ENCODE measurements around the gene OGG1.
"Not testable (repeated sequence)": the region's sequence is repeated elsewhere in the genome, so short reads cannot be mapped to it uniquely, and the experiment has no call there.

OGG1 gene

DNA sequence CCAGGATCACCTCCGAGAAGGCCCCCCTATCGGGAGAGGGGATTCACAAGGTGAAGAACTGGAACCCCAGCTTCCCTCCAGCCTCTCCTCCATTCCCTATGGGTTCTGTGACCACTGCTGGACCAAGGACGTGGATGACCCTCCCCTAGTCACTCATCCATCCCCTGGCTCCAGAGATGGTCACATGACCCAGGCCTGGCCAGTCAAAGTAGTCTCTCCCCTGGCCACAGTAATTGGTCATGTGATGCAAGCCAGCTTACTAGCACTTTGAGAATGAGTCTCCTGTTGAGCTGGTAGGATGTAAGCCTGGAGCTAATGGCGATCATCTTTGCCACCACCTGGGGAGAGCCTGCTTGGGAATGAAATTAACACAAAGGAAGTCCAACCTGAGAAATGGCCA lies 16.1 kb downstream of the OGG1 start:
- DNase-seq (ENCODE audit: low spot score), result no peak

DNA sequence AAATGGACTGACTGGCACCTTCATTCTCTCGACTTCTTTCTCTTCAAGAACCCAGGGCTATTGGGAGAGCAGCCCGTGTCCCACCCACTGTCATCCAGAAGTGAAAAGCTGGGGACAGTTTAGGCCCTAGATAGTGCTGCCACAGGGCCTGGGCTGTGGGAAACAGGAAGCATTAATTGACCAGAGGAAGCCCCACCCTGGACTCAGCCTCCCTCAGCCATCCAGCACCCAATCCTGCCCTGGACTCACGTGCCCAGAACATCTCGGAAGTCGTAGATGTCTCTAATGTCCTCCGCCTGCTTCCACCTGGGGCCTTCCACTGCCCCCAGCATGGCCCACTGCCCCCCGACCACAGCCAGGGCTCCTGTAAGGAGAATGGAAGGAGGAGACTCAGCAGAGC lies 17.7 kb downstream of the OGG1 start:
- DNase-seq (ENCODE audit: low spot score), result no peak

DNA sequence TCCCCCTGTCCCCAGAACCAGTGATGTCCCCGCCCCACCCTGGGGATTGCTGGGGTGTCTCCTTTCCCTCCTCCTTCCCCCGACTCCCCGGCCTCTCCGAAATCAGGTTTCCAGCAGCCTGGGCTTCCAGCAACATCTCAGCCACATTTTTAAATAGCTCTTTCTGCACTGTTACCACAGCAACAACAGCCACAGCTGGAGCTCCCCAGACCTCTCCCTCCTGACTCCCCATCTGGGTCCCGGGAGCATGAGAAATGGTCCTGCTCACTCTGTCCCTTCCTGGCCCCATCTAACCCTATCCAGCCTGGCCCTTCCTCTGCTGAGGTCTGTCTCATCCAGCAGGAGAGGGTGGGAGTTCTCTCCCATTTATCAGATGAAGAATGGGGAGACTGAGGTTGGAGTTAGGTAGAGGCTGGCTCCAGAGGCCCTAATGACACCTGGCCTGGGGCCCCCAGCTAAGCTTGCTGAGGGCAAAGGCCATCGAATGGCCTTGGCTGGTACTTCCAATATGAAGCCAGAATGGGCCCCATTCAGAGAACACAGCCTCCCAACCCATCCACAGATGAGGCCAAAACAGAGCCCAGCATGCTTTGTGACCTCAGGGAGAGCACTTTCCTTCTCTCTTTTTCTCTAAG lies 18.5 kb downstream of the OGG1 start:
- no peak for DNase-seq (ENCODE audit: low spot score)

DNA sequence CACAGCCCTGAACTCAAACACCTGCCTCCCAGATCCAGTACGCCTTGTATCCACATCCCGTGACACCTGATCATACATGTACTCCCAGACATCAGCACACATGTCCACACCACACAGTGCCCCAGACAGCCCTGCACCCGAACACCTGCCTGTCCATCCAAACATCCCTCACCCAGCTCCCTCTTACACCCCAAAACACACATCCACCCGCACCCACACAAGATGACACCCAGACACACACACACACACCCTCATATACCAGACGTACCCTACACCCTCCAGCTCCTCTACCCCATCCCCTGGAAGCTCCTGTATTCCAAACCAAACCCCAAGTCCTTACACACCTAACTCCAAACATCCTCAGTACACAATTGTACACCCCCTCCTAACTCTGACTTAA lies 19.3 kb downstream of the OGG1 start:
- DNase-seq (ENCODE audit: low spot score), result no peak

DNA sequence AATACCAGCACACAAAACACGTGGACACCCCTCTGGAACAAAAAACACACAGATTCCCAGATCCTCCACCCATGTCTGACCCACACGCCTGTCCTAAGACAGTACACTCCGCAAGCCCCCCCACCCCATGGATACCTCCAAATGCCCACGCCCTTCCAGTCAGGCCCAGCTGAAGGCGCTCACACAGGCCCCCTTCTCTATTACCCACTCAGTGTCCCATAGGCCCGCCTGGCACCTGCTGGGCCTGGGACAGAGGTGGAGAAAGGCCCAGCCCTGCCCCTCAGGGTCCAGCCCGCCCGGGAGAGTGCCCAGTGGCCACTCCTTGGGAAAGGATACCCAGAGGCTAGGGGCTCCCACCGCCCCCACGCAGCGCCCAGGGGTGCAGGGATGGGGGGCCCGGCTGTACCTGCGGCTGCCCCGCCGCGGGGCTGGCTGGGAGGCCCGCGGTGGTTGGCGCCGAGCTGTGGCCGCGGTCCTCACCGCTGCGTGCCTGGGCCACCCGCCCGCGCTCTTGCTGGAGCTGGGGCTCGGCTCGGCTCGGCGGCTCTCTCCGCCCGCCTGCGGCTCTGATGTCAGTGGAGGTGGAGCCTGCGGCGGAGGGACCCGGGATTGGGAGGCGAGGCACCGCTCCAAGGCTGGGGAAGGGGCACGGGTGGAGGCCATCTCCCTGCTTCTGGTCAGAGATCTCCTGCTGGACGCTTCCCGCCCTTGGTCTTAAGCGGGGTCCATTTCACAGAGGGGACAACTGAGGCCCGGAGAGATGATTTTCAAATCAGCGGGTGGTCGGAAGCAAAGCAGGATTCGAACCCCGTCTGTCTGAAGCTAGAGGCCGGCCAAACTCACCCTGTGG lies 19.9 kb downstream of the OGG1 start, which contains the start of gene CAMK1:
Gene CAMK1, minus strand, starts transcription at position 522 of the 850 bp plus-strand sequence. CDS start 2,198 bp downstream, outside the sequence.
- peak; percentile 56 for DNase-seq (ENCODE audit: low spot score)

DNA sequence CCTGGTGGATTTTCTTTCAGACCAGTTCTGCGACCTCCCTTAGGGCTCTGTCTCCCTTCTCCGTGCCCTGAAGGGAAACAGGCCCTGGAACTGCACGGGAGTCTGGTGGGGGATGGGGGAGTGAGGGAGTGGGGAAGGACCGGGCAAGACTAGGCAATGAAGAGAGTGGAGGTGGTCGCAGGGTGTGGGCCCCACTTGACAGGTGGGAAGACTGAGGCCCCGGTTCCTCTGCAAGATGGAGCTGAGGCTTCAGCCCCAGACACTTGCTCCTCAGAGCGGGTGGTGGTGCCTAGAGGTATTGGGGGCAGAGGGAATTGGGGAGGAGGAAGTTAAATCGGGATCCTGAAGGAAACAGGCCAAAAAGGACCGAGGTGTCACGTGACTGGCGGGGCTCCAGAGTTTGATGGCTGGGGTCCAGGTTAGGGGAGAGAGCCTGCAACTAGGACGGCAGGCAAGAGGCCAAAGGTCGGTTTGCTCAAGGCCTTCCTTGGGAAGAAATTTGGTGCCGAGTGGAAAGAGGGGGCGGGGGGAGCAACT lies 20.6 kb downstream of the OGG1 start:
- DNase-seq (ENCODE audit: low spot score), result no peak

DNA sequence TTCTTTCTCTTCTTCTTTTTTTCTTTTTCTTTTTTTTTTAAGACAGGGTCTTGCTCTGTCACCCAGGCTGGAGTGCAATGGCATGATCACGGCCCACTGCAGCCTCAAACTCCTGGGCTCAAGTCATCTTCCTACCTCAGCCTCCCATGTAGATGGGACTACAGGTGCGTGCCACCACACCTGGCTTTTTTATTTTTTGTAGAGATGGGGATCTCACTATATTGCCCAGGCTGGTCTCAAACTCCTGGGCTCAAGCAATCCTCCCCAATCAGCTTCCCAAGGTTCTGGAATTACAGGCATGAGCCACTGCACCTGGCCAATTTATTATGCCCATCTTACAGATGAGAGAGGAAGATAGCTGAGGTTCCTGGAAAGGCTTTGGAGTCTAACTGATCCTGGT lies 21.3 kb downstream of the OGG1 start:
- not testable (repeated sequence) for DNase-seq (ENCODE audit: low spot score)

DNA sequence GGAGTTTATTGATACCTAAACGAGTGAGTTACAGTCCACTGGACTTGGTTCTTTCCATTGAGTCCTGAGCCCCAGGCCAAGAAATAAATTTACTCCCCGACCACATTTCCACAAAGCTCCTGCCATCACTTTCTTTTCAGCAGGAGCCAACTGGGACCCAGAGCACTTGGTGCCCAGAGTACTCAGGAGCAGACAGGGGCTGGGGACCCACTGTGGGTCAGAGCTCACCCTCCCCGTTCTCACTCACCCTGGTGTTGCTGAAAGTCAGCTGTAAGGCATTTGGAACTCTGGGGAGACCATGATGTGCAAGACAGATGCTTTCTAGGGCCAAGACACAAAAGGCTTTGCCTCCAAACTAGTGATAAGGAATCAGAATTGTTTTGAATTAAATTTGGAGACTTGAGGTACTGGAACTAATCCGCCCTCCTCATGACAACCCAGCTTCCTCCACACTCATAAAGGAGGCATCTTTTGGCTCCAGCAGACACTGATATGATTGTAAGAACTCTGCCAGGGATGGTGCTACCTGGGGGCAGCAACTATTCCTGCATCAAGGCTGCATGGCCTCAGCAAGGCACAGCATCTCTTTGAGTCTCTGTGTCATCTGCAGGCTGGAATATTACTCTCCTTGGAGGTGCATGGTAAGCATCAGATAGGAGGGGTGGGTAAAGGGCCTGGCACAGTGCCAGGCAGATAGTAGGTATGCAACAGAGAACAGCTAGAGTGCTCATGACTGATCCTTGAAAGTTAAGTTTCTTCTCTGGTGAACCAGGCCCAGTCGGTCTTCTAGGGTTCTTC lies 27.3 kb downstream of the OGG1 start:
- DNase-seq (ENCODE audit: low spot score), result no peak

DNA sequence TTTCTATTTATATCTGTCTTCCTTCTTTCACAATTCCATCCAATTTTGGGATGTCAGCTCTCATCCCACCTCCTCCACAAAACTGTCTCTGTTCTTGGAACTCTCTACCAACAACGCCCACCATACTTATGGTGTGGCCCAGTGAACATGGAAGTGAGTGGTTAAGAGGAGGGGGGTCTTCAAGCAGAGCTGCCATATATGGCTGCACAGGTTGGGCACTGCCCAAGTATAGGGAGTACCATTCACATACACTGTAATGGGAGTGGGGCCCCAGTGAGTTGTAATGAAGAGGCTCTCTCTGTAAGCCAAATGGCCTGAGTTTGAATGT lies 27.9 kb downstream of the OGG1 start:
- DNase-seq (ENCODE audit: low spot score), result no peak

DNA sequence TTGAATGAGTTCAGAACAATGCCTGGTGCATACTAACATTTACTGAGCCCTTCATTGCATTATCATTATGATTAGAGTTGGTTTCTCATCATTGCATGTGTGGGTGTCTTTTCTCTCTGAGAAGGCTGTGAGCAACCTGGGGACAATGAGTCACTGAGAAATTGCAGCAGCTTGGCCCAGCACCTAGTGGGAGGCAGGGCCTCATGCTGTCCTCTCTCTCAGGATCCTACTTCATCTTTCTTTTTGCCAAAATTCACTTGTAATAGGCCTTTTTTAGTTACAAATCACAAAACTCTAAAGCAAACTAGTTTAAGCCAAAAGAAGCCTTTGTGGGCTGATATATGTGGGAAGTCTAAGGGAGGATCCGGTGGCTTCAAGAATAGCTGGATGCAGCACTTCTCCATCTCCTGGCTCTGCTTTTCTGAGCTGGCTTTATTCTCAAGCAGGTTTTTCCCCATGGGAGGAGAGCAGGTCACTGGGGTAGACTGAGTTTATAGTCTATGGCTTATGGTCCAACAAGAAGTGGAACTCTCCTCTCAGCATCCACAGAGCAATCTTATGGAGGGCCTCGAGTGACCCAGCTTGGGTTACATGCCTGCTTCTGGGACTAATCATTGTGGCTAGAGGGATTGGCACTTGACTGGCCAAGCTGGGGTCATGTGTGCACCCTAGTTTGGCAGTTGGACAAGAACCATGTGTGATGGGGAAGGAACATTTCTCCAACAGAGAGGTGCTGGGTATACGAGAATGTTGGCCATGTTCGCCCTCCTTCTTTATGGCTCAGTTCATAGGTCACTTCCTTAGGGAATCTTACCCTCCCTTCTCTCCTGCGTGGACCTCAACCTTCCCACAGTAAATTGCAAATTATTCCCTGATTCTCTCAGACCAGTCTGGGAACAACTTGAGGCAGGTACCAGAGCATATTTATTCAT lies 28.7 kb downstream of the OGG1 start:
- no peak for DNase-seq (ENCODE audit: low spot score)

DNA sequence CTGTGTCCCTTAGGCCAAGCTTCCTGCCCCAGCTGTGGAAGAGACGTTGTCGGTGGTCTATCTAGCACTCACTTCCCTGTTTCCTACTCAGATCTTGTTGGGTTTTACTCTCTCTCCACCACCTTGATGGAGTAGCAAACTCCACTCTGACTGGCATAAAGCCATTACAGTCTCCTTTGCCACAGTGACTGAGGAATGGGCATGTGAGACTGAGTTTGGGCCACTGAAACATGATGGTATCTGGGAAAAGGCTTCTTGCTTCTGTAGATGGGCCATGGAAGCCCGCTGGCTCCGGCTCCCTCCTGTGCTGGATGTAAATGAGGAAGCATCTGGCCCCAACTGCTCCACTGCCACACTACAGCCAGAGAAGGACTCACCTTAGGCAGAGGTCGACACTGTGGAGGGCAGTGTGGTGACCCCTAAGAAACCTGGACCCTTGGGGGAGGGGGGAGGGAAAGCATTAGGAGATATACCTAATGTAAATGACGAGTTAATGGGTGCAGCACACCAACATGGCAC lies 29.4 kb downstream of the OGG1 start:
- DNase-seq (ENCODE audit: low spot score), result no peak

DNA sequence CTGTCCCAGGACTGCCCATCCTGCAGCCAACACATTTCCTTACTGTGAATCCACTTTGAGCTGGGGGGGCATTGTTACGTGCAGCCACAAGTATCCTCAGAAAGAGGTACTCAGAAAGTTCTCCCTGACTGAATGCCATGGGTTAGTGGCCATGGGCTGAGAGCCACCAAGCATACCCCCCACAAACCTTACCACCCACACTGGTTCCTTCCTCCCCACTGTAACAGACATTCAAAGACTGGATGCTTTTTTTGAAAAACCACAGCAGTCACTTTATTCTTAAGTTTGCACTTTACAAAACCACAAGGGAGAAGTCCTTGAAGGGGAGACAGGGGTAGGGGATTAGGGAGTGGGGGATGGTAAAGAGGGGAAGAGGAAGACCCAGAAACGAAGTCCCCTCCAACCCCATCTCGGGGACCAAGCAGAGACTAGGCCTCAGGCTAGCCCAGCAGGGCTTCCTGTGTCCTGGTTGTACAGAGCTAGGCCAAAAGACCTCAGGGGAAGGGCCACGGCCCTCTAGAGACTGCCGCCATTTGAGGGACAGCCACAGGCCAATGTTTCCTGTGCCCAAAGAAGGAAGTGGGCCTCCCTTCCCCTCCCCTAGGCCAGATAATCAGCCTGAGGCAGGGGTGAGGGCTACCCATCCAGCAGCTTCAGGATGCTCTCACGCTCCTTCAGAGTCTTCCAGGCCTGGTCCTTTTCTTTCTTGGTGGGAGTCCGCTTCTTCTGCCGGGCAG lies 30.1 kb downstream of the OGG1 start:
- no peak for DNase-seq (ENCODE audit: low spot score)

DNA sequence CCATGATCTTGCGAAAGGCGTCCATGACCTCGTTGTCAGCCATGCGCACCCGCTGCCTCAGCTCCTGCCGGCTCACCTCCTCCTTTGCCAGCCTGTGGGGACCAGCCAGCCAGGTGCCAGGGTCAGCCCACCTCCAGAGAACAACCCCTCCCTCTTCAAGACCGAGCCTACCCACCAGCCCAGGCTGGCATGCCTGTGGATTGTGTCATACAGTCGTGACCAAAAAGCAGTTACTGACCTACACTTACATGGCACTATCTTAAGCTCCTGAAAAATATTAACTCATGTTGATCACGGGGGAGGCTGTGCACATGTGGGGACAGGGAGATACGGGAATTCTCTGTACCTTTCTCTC lies 30.7 kb downstream of the OGG1 start:
- DNase-seq (ENCODE audit: low spot score), result no peak

DNA sequence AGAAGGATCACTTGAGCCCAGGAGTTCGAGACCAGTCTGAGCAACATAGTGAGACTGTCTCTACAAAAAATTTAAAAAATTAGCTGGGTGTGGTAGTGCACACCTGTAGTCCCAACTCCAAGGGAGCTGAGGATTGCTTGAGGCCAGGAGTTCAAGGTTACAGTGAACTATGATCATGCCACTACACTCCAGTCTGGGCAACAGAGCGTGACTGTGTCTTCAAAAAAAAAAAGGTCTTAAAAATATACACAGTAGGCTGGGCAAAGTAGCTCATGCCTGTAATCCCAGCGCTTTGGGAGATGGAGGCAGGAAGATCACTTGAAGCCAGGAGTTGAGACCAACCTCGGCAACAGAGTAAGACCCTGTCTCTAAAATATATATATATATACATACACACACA lies 31.2 kb downstream of the OGG1 start:
- no peak for DNase-seq (ENCODE audit: low spot score)

DNA sequence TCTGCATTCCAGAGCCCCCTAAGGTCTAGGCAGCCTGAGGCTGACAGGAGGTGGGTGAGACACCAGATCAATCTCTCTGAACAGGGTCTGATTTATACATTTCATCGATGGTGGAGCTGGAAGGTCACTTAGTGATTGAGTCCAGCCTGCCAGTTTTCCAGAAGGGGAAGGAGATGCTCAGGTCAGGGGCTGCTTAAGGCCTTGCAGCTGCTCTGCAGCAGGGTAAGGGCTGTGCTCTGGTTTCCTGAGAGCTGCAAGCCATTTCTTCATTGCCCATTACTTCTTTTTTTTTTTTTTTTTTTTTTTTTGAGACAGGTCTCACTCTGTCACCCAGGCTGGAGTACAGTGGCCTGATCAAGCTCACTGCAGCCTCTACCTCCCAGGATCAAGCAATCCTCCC lies 31.8 kb downstream of the OGG1 start:
- DNase-seq (ENCODE audit: low spot score), result no peak

DNA sequence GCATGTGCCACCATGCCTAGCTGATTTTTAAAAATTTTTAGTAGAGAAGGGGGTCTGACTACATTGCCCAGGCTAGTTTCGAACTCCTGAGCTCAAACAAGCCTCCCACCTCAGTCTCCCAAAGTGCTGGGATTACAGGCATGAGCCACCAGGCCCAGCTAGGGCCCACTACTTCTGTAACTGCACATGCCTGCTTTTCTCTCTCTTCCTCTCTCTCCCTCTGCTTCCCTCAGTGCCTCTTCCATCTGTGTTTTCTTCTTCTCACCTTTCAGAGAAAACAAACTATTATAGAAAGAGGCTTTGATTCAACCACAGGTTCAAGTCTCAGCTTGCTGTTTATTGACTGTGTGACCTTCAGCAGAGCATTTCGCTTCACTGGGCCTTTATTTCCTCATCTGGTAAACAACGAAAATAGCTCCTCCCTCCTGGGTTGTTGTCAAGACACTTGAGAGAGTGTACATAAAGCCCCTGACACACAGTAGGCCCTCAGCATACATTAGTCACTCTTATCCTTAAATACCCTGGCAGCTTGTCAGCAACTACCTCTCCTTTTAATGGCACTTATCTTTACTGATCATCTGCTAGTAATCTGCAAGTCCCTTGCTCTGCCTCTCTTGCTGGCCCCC lies 32.3 kb downstream of the OGG1 start:
- DNase-seq (ENCODE audit: low spot score), result no peak

DNA sequence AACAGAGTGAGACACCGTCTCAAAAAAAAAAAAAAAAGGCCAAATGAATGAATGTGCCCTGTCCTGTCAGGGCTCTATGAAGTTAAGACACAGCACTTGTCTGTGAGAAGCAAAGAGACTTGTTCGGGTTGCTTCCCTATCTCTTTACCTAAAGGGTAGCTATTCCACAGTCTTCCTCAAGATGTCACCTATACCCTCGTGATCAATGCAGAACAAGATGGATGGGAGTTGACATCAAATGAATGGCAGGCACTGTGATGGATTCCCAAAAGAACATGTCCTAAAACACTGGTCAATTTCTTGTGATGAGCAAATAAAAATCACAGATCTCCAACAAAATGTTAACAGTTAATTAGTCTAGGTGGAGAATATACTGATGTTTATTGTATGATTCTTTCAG lies 33.0 kb downstream of the OGG1 start:
- no peak for DNase-seq (ENCODE audit: low spot score)

DNA sequence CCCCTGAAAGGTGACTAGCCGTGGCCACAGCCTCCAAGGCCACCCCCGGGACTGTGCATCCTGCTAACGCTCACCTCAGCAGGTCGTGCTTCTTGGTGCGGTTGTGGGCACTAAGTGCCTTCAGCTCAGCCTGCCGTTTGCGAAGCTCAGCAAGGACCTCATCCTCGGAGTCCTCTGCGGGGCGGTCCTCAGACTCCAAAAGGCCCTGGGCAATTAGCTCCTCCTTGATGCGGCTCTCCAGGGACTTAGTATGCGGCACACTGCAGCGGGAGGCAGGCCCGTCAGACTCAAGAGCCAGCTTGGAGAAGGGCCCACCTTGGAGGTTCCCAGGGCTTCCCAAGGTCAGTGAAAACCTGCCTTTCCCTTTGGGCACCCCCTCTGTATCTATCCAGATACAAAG lies 34.2 kb downstream of the OGG1 start:
- DNase-seq (ENCODE audit: low spot score), result no peak

DNA sequence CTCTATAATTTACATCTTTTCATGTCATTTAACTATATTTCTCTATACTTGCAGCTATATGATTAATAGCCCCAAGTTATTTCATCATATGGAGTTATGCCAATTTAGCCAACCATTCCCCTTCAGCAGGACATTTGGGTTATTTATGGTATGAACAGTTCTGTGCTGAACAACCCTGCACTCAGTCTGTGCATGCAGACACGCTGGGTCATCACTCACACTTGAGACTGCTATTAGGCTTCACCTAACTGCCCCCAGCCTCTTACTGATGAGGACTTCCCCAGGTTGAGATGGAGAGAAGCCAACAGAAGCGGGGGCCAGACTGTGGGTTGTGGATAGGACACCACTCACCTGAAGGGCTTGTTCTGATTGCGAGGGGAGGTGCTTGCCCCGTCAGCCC lies 35.2 kb downstream of the OGG1 start:
- no peak for DNase-seq (ENCODE audit: low spot score)

DNA sequence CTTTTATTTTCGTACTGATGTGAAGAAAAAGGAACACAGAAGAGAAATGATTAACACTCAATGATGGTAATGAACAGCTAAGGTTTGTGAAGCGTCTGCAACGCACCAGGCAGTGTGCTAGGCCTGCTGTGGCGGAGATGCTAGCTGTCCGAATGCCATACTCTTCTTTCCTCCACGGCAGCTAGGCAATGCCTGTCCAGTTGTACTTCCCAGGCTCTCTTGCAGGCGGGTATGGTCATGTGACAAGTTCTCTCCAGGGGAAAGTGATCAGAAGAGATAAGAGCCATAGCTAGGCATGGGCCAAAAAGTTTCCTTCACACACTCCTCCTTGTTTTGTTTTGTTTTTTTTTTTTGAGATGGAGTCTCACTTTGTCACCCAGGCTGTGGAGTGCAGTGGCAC lies 35.9 kb downstream of the OGG1 start:
- no peak for DNase-seq (ENCODE audit: low spot score)

All from kidney capillary endothelial cell (primary cell).